HL-60 (cell line): ENCODE measurements around the gene SYNJ2.
A peak's percentile ranks its signal among the peaks of the same experiment; 100 is the strongest.

Experiments used
- DNase-seq, 2 experiments: peaks; one replicate each; pipeline ENCODE4 v3.0.0-alpha.2; 2010 to 2020; ENCODE audit warnings: low read depth in 1 of 2, low spot score in 1 of 2
- H3K27ac ChIP-seq: fragments of 250-450 bp; sonication (Bioruptor Pico); replicated peaks from 2 replicates; pipeline ENCODE4 v1.5.1; 2020; ENCODE audit warnings: mild to moderate bottlenecking, moderate library complexity
- H3K27me3 ChIP-seq: fragments of 250-450 bp; sonication (Bioruptor Pico); 2 replicates; pipeline ENCODE4 v1.5.1; 2021; ENCODE audit warnings: mild to moderate bottlenecking, moderate library complexity; ENCODE audit not compliant: insufficient read depth, poor library complexity, severe bottlenecking
- H3K4me3 ChIP-seq: replicated peaks from 2 replicates; pipeline ENCODE4 v1.5.1; 2011; ENCODE audit warnings: mild to moderate bottlenecking, control low read depth, low read length; ENCODE audit not compliant: insufficient read depth
- GABPA ChIP-seq: IDR thresholded peaks from 2 replicates; pipeline ENCODE4 v1.6.1; 2012; ENCODE audit warnings: low read depth
- POLR2AphosphoS5 ChIP-seq: IDR thresholded peaks from 2 replicates; pipeline ENCODE4 v1.6.1; 2012; ENCODE audit warnings: low read depth
- SPI1 ChIP-seq: IDR thresholded peaks from 2 replicates; pipeline ENCODE4 v1.6.1; 2012; ENCODE audit warnings: low read depth, mild to moderate bottlenecking, borderline replicate concordance
- TF ChIP-seq, protein P1 (sequence below): IDR thresholded peaks from 2 replicates; pipeline ENCODE4 v1.6.1; 2012; ENCODE audit warnings: low read depth; ENCODE audit not compliant: insufficient replicate concordance
- TF ChIP-seq, protein P2 (sequence below): IDR thresholded peaks from one replicate; pipeline ENCODE4 v1.5.1; 2011; ENCODE audit warnings: low read length, control low read depth, inconsistent platforms; ENCODE audit not compliant: insufficient read depth

SYNJ2 gene

DNA sequence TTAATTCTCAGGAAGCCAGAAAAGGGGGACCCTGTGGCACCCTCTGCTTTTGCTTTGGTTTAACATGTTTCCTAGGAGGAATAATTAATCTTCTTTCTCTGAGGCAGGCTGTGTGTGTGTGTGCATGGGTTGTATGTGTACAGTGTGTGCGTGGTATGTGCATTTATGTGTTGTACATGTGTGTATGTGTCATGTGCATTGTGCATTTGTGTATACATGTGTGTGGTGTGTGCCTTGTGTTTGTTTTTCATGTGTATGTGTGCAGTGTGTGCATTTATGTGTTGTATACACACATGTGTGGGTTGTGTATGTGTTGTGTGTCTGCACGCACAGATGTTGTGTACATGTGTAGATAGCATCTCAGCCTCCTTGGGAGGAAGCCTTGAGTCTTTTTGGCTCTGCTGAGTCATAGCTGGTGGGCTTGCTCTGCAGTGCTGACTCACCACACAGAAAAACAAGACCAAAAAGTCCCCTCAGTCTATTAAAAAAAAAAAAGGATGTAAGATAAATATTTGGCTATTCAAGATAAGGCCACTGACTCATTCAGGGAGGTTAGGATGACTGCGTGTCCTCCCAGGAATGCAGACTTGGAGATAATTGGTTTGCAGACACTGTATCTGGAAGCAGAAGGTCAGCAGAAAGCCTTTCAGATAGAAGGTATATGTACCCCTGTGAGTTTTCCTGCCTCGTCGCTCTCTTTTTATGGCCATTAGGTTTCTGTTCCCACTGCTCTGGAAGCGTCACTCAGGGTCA, 58.6 kb downstream of the SYNJ2 start:
- H3K4me3 ChIP-seq = no peak overlapping the region
- TF ChIP-seq GABPA (no peak), SPI1 (no peak), POLR2AphosphoS5 (no peak)
- TF ChIP-seq, protein P1, sequence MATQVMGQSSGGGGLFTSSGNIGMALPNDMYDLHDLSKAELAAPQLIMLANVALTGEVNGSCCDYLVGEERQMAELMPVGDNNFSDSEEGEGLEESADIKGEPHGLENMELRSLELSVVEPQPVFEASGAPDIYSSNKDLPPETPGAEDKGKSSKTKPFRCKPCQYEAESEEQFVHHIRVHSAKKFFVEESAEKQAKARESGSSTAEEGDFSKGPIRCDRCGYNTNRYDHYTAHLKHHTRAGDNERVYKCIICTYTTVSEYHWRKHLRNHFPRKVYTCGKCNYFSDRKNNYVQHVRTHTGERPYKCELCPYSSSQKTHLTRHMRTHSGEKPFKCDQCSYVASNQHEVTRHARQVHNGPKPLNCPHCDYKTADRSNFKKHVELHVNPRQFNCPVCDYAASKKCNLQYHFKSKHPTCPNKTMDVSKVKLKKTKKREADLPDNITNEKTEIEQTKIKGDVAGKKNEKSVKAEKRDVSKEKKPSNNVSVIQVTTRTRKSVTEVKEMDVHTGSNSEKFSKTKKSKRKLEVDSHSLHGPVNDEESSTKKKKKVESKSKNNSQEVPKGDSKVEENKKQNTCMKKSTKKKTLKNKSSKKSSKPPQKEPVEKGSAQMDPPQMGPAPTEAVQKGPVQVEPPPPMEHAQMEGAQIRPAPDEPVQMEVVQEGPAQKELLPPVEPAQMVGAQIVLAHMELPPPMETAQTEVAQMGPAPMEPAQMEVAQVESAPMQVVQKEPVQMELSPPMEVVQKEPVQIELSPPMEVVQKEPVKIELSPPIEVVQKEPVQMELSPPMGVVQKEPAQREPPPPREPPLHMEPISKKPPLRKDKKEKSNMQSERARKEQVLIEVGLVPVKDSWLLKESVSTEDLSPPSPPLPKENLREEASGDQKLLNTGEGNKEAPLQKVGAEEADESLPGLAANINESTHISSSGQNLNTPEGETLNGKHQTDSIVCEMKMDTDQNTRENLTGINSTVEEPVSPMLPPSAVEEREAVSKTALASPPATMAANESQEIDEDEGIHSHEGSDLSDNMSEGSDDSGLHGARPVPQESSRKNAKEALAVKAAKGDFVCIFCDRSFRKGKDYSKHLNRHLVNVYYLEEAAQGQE = no peak
- TF ChIP-seq, protein P2, sequence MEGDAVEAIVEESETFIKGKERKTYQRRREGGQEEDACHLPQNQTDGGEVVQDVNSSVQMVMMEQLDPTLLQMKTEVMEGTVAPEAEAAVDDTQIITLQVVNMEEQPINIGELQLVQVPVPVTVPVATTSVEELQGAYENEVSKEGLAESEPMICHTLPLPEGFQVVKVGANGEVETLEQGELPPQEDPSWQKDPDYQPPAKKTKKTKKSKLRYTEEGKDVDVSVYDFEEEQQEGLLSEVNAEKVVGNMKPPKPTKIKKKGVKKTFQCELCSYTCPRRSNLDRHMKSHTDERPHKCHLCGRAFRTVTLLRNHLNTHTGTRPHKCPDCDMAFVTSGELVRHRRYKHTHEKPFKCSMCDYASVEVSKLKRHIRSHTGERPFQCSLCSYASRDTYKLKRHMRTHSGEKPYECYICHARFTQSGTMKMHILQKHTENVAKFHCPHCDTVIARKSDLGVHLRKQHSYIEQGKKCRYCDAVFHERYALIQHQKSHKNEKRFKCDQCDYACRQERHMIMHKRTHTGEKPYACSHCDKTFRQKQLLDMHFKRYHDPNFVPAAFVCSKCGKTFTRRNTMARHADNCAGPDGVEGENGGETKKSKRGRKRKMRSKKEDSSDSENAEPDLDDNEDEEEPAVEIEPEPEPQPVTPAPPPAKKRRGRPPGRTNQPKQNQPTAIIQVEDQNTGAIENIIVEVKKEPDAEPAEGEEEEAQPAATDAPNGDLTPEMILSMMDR = no peak
- H3K27me3 ChIP-seq = no peaks in the 10 kb centered on the region
- no peak overlapping the region for H3K27ac ChIP-seq
- DNase-seq = peak in 1 of 2 experiments; percentile 57

DNA sequence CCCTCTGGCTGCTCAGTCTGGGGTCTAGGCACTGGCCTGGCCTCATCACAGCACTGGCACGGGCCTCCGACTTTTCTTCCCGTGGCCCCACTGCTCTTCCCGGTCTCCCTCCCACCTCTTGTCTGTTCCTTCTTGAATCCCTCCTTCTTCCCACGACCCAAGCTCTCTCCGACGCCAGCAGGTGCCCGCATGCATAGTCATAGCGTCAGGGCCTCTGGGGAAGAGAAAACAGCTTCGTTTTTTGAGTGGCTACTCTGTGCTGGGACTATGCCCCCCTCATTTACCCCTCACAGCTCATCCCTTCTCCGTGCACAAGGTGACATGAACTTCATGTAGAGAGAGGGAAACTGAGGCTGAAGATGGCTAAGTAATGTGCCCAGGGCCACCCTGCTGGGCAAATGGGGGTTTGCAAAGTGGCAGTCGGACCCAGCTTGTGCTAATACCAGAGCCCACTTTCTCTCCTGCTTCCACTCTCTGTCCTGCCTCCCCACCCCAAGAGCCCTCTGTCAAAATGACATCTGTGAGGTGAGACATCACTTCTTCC, 59.2 kb downstream of the SYNJ2 start:
- no peak for DNase-seq
- H3K27ac ChIP-seq = no peak overlapping the region
- H3K27me3 ChIP-seq = no peaks in the 10 kb centered on the region
- no peak overlapping the region for H3K4me3 ChIP-seq
- TF ChIP-seq, protein P2 = no peak
- TF ChIP-seq POLR2AphosphoS5 (no peak), SPI1 (no peak), GABPA (no peak)
- TF ChIP-seq, protein P1 = no peak

DNA sequence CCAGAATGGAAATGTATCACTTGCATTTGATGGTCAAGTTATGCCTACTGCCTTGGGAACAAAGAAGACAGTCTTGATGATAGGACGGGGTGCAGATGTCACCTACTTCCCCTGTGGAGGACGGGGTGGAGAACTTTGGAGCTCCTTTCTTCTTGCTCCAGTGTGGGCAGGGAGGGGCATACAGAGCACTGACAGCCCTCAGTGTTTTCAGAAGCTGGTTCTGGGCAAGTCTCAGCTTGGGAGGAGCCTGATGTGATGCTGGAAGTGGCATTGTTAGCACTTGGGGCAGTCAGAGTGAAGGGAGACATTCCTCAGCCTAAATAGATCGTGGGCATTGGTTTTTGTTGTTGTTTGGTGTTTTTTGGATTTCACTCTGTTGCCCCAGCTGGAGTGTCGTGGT, 59.7 kb downstream of the SYNJ2 start:
- Histone ChIP-seq H3K27ac (no peak overlapping the region), H3K4me3 (no peak overlapping the region), H3K27me3 (no peaks in the 10 kb centered on the region)
- TF ChIP-seq POLR2AphosphoS5 = no peak
- no peak for DNase-seq

DNA sequence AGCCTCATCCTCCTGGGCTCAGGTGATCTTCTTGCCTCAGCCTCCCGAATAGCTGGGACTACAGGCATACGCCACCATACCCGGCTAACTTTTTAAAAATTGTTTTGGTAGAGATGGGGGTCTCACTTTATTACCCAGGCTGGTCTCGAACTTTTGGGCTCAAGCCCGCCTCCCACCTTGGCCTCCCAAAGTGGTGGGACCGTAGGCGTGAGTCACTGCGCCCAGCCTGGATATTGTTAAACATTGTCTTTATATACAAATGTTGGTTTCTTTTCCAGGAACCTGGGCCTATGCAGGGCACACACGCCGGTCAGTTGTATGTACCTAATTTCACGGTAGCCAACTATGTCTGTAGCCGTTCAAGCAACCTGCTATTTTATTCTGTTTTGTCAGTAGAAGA, 60.1 kb downstream of the SYNJ2 start:
- TF ChIP-seq GABPA = no peak
- TF ChIP-seq SPI1 = no peak
- H3K27ac ChIP-seq = no peak overlapping the region
- DNase-seq = no peak
- no peaks in the 10 kb centered on the region for H3K27me3 ChIP-seq
- H3K4me3 ChIP-seq = no peak overlapping the region
